Stimulated activated CD4-positive, alpha-beta T cell treated with anti-CD3 and anti-CD28 coated beads, TNF-alpha, amount 100 ng/mL, for 48 hours (primary cell): ENCODE data around the gene ASTN1.

Experiments
- DNase-seq, 3 donors: peaks; one replicate each; pipeline ENCODE4 v3.0.0-alpha.2; 2020; ENCODE audit warnings: low read depth in 3 of 3

Gene ASTN1

DNA sequence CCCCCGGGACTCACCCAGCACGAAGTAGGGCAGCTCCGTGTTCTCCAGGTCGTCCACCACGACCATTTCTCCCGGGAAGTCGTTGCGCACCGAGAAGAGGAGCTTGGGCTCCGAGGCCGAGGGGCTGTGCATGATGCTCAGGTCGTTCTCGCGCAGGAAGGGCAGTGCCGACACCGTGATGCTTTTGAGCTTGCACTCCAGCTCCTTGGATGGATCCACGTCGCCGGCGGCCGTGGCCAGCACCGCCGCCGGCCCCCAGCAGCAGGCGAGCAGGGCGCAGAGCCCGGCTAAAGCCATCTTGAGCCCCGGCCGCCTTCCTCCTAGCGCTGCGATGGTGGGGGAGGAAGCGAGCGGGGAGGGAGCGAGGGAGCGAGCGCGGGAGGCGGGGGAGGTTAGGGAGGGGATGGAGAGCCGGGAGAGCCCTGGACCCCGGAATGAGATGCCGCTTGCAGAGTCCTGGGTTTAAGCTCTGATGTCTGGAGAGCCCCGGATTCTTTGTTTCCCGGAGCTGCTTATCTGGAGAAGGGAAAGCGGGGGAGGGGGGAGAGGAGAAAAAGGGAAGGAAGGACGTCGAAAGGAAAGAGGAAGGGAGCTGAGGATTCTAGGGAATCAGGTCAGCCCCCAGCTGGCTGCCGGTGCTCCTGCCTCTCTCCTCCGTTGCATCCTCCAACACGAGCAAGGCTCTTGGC is at the start of gene ASTN1:
Gene ASTN1, minus strand, starts transcription at position 333 of the 689 bp plus-strand sequence. Its CDS starts 36 bp downstream, at position 297.
- DNase-seq = no peak

DNA sequence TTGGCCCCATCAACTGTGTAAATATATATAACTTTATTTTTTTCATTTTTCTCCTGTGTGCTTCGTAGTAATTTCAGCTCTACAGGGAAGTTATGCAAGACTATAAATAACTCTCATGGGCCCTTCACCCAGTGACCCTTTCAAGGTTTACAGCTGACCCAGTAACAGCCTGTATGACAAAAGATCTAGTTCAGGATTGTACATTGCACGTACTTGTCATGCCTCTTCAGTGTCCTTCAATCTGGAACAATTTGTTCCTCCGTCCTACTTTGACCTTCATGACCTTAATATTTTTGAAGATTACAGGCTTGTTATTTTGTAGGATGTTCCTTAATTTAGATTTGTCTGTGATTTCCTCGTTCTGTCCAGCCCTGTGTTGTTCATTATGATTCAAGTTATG is 46.7 kb upstream of the ASTN1 start:
- no peak for DNase-seq

DNA sequence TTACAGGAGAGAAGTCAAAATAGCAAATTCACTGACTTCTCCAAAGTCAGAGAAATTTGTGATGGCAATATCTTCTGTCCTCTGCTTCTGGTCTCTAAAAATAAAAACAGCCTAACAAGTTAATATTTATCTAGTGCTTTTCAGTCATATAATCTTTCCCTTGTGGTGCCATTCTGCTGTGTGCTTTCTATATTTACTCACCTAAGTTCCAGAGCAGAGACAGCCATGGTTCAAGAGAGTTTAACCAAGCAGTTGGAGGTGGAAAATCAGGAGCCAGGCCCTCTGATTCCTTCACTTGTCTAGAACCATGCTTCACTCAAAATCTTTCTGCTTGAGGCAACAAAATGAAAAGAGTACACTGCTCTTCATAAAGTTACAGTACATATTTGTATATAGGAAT is 45.6 kb upstream of the ASTN1 start:
- no peak for DNase-seq

DNA sequence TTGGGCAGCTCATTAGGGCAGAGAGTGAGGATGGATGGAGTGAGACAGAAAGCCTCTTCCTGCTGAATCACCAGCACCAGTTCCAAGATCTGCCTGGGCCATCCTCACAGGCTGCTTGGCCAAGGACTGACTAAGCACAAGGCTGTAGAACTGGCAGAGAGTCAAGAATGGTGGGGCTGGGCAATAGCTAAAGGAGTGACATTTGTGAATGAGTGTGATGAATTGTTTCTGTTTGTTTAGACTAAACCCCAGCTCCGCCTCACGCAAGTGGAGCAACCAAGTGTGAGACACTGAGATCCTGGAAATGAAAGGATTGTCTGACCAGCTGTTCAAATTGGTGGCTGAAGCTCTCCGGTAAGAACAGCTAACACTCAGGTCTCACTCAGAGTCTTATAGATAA is 44.8 kb upstream of the ASTN1 start:
- no peak for DNase-seq

DNA sequence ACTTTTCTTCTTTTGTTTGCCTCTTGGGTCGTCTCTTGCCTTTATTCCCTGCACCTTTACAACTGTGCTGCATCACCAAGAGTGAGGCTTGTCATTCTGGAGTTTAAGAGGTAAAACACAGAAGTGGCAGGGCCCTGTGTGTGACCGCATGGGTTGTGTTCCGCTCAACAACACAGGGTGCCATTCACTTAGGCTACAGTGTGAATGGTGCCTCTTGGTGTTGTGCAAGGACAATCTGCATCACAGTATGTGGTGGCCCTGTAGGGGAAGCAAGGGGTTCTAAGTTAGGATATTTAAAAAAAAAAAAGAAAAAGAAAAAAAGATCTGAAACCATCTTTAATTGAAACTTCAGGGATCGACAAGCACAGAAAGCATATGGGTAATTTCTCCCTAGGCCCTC is 44.4 kb upstream of the ASTN1 start:
- DNase-seq = no peak

DNA sequence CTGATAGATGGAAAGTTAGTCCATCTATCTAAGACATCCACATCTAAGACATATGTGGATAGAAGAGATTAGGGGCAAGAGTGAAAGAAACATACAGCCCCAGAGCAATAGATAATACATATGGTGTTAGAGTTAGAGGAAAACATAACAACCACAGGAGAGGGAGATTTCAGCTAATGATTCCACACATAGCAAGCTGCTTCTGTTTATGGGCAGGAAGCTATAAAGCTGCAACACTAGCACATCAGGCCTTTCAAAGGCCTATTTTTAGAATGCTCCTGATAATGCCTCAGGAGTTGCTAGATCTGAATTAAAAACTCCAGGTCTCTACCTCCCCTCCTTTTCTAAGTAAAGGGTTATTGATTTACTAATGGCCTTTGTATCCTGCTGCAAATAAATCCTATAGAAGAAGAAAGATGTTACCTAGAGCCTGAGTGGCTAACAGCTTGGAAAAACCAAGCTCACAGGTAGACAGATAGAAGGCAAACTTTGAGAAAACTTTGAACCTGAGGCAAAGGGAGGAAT is 42.4 kb upstream of the ASTN1 start:
- no peak for DNase-seq

DNA sequence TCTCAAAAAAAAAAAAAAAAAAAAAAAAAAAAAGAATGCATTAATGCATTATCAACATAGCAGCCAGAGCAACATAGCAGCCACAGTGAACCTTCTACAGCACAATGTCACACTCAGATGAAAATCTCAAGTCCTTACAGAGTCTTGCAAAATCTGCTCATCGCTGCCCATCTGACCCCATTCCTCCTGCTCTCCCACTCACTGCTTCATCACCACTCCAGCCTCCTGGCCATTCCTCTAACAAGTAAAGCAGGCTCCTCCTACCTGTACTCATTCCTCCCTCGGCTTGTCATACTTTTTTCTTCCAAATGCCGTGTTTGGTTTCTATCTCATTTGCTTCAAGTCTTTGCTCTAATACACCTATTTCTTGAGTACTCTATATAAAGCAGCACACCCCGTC is 35.8 kb upstream of the ASTN1 start:
- DNase-seq = no peak

DNA sequence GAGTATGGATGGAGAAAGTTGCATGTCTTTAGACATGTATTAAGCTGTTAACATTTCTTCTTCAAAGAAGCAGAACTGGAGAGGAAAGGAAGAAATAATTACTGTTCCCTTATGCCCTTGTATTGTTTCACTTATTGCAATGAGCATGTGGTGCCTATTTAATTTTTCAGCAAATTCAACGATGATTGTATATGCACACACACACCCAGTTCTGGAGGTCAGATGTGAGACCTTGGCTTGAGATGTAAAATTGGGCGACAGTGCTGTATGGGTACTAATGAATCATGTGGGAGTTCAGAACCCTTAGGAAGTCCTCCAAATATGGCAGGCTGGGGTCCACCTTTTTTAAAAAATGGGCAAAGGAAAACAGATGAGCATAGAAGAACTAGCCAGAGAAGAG is 33.7 kb upstream of the ASTN1 start:
- DNase-seq = no peak

DNA sequence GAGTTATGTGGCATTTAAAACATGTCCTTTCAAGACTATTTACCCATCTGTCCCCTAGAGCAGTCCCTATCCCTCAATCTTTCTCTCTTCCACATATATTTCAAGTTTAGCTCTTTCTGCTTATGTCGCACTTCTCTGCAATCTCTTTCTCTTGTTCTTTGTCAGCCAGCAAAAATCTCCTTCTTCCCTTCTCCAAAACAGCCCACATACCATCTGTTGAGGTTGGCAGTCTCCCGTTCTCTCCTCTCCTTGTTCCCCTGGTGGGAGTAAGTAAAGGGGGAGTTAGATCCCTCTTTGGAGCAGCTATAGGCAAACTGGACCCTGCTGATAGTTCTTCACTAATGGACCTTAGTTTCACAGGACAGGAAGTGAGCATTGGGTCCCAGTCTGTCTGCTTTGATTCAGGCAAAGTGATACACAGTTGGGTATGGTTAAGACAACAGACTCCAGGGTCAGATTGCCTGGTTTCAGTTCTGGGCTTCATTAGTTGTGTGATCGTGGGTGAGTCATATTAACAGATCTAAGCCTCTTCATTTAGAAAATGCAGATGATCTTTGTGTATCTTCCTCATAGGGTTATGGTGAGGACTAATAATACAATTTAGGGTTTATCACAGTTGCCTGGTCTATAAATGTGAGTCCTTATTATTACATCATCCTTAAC is 25.9 kb upstream of the ASTN1 start:
- DNase-seq = no peak

DNA sequence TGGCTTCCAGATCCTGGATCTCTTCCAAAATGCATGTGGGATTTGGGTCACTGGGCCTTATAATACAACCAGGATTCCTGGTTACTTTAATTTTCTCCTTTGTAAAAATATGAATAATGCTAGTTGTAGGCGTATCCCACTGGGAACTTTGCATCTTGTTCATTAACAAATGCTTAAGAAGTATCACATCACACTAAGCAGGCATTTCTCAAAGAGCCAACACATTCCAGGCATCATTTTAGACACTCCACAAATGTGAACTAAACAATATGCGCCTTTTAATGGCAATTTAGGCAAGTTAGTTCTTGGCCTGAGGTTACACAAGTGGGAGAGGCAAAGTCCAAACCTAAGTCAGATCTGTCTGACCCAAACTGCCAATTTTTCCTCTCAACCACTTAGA is 22.1 kb upstream of the ASTN1 start:
- no peak for DNase-seq

DNA sequence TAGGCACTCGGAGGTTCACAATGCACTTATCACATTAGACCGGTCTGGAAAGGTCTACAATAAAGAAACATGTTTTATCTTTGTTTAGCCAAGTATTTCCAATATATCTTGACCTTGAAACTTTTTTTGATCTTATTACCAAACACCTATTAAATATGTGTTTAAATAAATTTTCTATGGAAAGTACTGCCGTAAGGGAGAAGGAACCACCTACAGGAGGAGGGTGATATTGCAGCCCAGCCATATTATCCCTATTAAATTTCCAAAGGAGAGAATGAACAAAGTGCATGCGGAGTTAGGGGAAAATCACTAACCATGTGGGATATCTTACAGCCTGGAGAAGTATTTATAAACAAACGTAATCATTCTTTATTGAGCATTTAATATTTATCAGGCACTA is 20.7 kb upstream of the ASTN1 start:
- DNase-seq = no peak

DNA sequence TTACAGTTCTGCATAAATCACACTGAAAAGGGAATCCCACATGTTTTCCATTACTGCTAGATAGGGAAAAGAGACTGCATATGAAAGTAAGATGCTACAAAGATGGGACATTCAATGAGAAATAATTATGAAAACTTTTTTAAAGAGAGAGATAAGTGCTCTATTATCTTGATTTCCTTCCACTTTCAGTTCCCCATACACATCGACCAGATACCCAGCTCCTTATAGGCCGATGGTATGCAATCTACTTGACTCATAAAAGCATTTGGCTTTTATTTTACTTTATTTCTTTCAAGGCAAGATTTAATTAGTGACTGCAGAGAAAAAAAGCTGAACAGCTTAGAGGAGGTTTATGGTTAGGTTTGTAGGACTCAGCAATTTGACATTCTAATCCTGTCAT is 19.3 kb upstream of the ASTN1 start:
- no peak for DNase-seq

DNA sequence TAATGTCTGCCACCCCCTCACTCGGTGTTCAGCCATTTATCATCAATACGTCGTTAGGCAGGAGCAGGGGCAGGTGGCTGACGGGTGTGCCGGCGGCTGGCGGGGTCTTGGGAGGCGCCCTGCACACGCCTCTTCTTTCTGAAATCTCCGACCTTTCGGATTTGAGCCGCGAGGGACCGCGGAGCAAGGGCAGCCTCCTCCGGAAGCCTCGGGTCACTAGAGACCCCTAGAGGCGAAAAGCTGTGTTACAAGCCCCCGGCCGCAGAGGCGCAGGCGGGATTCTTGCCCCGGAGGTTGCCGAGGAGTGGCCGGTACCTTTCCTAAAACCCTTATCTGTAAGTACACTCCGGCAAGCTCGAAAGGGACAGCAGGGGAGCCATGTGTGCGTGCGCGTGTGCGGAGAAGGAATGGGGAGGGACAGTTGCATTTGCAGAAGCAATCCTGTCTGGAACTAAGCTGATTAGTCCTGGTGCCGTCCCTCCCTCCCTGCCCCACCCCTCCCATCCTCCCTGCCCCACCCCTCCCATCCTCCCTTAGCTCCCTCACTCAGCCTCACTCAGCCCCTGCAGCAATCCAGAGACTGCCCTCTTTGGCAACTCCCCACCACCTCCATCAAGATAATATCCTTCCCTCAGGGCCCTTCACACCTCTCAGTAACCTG is 17.2 kb upstream of the ASTN1 start:
- peak in 2 of 3 donors; percentile 11 for DNase-seq

DNA sequence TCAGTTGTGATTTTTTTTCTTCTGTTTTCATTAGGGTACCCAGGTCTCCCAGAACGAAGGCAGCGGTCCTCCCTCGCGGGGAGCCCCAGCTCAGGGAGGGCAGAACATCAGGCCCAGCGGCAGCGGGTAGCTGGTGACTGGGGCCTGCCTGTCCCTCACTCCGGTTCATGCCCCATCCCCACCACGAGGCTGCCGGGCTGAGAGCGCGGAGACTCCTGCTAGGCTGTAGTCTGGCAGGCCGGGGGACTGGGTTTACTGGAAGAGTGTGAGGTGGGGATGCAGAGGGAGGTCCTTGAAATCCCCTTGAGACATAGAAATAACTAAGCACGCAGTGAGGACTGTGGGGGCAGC is 16.7 kb upstream of the ASTN1 start:
- DNase-seq = no peak

DNA sequence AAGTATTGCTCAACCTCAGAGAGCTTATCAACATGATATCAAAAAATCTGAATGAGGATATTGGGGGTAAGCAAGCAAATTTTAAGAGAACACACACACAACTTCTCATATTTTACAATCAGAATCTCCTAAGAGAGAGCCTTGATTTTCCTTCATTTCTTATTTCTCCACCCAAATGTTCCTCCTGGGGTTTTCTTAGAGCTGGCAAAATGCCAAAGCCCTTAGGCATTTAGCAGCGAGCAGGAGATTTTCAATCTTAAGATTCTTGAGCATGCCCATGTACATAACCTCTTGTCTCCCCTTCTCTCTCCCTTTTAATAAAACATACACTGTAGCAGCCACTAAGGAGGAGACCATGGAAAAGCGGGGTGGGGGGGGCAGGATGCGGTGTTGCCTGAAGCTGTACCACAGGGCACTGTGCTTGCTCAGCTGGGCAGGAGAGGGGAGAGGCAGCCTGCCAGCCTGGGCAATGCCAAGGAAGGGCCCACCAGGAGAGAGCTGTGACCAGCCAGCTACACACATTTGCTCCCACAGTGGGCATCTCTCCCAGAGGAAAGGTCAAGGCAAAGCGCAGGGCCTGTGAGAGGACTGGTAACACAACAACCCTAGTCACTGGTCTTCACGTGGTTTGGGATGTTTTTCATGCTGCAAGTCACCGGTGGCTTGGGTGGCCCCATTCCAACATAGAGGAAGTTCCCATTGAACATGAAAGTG is 10.6 kb upstream of the ASTN1 start:
- DNase-seq = no peak

DNA sequence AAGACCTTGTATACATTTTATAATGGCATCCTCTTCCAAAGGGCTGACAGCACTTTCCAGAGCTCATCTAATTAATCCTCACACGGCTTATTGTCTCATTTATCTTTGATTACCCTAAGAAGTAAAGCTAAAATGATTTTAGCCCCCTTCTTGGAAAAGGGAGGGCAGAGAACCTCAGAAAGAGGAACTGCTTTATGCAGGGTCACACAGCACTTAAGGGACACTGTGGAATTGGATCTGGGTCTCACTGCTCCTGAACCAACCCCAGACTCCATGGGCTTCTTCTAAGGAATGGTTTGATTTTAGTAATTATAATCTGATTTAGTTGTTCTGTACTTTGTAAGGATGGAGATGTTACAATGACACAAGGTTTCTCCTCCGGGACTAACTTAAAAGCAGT is 9.5 kb upstream of the ASTN1 start:
- no peak for DNase-seq

DNA sequence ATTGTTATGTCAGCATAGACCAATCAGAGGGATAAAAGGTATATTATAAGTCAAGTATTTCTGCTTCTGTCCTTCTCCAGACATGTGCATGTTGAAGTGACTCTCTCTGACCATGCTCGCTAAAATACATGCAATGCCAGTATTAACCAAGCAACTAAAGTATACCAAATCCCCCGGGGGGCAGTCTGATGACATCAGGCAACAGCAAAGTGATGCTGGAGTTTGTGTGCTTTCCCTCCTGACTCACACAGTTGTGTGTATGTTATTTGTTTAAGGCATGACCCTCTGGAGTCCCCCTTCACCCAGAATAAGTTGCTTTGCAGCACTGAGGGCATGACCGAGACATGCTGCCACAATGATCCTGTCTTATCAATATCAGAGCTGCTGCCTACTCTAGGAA is 8.4 kb upstream of the ASTN1 start:
- DNase-seq = no peak

DNA sequence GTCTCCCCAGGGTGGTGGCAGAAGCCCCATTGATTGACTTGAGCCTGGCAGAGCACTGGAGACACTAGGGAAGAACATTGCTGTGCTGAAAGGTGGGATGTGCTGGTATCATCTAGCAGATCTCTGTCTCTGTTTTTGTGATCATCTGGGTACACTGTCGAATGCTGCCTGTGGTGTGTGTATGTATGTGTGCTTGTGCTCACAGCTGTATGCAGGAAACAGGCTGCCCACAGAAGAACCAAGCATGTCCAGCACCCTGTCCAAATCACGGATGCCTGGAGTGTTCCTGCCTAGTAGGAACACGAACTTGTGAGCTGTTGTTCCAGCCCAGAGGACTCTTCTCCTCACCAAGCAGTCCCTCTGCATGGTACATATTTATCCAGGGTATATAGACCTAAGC is 7.8 kb upstream of the ASTN1 start:
- DNase-seq = no peak

DNA sequence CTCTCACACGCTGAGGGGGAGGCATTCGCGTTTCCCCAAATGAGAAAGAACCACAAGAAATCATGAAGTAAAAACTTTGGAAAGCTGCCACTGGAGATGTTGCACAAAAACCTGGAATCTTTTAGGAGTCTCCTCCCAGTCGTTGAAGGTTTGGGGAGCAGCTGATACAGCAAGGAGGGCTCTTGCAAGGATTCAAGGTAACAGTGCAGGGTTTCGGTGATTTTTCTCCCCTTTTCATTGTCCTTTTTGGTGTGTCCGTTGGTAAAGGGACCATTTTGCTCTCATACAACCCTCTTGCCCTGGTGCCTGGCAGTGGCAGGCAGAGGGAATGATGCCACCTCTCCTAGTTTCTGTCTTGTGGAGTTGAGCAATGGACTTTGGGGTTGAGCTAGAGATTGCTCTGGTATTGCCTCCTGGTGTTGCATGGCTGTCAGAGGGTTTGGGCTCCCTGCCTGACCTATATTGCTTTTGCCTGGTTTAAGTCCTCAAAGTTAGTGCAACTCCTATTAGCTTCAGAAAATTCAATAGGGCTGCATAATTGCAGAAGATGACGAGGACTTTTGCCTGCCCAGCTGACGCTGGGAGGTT is 7.1 kb upstream of the ASTN1 start:
- DNase-seq = no peak

DNA sequence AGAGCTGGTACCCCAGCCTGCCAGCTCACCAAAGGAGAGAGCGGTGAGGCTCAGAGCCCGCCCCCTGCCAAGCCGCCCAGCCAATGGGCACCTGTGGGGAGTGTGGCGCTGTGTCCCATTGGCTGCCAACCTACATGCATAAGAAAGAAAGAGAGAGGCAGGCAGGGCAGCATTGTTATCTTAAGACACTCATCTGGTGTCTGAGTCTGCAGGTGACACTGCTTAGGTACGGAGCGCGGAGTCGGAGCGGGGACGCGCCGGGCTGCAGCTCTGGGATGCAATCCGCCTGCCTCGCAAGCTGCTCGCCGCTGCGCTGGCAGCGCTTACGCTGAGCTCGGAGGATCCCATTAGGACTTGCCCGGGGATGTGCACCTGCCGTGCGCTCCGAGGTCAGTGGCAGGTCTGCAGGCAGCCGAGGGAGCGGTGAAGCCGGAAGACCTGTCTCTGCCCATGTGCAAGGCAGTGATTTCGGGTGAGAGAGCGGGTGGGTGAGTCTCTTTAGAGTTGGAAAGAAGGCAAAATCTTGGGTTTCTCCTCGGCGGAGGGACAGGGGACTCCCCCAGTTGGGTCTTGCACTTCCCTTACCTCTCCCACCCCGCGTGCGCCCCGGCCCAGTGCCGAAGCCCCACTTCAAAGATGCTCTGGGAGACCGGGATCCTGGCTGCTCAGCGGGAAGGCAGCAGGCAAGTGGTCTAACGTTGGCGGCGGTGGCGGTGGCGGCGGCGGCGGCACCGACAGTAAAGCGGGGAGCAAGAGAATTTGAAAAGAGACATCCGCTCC is 6.4 kb upstream of the ASTN1 start, which contains the start of gene BRINP2:
Gene BRINP2, plus strand, starts transcription at position 203 of the 780 bp plus-strand sequence. CDS start 58,919 bp downstream, outside the sequence.
- no peak for DNase-seq

DNA sequence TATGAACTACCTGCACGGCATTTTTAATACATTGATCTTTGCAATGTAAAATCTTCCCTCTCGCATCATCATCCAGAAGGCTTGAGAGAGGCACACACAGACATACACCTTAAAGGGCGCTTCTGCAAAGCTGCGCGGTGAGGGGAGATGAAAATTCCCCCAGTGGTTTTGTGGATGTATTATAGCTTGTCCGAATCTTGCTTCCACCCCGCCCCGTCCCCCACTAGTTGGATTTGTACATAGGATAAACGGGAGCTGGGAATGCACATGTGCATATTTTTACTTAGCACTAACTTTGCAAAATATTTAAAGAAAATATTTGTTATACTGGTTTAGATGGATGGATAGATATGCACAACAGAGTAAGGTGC is 542 bp upstream of the ASTN1 start:
- no peak for DNase-seq
